Vagina (tissue), 2 donors: ENCODE results near the gene PEA15. TPM values are rescaled to one million over a fixed set of nuclear protein-coding genes. Genes with fewer than 3 reads are reported as not detected.

Experiments used
- DNase-seq, 2 donors: peaks; one replicate each; pipeline ENCODE4 v3.0.0-alpha.2; 2017; ENCODE audit errors: extremely low spot score in 2 of 2
- H3K27ac ChIP-seq: fragments of 200-600 bp; sonication (generic); one replicate; pipeline ENCODE4 v1.5.1; 2019
- H3K27me3 ChIP-seq: fragments of 200-600 bp; sonication (generic); one replicate; pipeline ENCODE4 v1.5.1; 2019
- H3K36me3 ChIP-seq, 2 donors: fragments of 200-600 bp; sonication (generic); one replicate each; pipeline ENCODE4 v1.5.1; 2017 to 2019
- H3K4me1 ChIP-seq: fragments of 200-600 bp; sonication (generic); one replicate; pipeline ENCODE4 v1.5.1; 2019
- H3K4me3 ChIP-seq, 2 donors: fragments of 200-600 bp; sonication (generic); 1 replicate in 1 of 2; 2 replicates in 1 of 2; pipeline ENCODE4 v1.5.1; 2016 to 2019
- H3K9me3 ChIP-seq: fragments of 200-600 bp; sonication (generic); one replicate; pipeline ENCODE4 v1.5.1; 2019
- POLR2A ChIP-seq, 2 donors: fragments of 450-650 bp; IDR thresholded peaks; one replicate each; pipeline ENCODE4 v1.6.1; 2017; ENCODE audit warnings: antibody characterized with exemption in 2 of 2, mild to moderate bottlenecking in 2 of 2, moderate library complexity in 2 of 2
- POLR2AphosphoS5 ChIP-seq, 2 donors: sonication (generic); formaldehyde crosslinking; IDR thresholded peaks; one replicate each; pipeline ENCODE4 v1.9.0; 2017; ENCODE audit warnings: antibody characterized with exemption in 2 of 2, mild to moderate bottlenecking in 2 of 2, low read depth in 1 of 2; ENCODE audit not compliant: insufficient read depth in 1 of 2
- intact Hi-C: fragments of 100-400 bp; cut with DNase I; formaldehyde crosslinking; loops from one replicate; pipeline ENCODE4 v1.15.1; 2023
- total RNA-seq: library from RNA; depleted of rRNA; stranded (reverse); fragments of >200 nt; gene quantifications from one replicate; pipeline ENCODE4 v1.2.3, GENCODE V29; 2016
- TF ChIP-seq, protein P1 (sequence below), 3 experiments: fragments of 450-650 bp in 2 of 3; fragments of 200-600 bp in 1 of 3; sonication (generic) in 1 of 3; IDR thresholded peaks; one replicate each; pipeline ENCODE4 v1.5.1; 2017 to 2019; ENCODE audit warnings: antibody characterized with exemption in 3 of 3, mild to moderate bottlenecking in 2 of 3, moderate library complexity in 2 of 3

The PEA15 gene
- total RNA-seq, 1 donor from 2014 or later, result 89.1 TPM

DNA sequence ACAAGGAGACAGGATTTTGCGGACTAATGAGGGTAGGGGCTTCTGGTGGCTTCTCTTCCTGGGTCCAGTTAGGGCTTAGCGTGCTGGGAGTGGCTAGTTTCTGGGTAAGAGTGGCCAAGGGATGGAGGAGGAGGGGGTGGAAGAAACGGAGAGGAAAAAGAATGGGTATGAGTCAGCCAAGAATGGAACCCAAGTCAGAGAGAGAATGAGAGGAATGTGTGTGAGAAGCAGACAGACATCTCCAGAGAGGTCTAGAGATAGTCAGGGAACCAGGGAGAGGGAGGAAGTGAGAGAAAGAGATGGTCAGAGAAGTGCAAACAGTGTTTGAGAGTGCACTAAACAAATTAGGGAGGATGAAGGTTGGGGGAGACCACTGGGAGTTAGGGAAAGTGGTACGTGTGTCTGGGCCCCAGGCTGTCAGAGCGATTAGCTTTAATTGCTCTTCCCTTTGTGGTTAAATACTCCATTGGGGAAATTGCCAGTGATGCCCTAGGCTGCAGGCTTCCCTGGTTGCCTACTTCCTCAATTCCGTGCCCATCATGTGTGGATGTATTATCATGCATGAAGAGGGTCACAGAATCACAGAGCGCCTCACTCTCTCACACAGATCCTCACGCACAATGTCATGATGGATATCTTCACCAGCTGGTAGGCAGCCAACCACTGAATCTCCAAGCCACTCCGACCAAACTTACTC lies 1.4 kb downstream of the PEA15 start:
- H3K27me3 ChIP-seq, result no peaks in the 10 kb centered on the region
- no peak for TF ChIP-seq POLR2A (IDR thresholded peaks at IDR 0.05)
- no peak for TF ChIP-seq POLR2AphosphoS5 (IDR thresholded peaks at IDR 0.05; ENCODE audit: insufficient read depth in 1 of 2, low read depth in 1 of 2)
- TF ChIP-seq, protein P1, sequence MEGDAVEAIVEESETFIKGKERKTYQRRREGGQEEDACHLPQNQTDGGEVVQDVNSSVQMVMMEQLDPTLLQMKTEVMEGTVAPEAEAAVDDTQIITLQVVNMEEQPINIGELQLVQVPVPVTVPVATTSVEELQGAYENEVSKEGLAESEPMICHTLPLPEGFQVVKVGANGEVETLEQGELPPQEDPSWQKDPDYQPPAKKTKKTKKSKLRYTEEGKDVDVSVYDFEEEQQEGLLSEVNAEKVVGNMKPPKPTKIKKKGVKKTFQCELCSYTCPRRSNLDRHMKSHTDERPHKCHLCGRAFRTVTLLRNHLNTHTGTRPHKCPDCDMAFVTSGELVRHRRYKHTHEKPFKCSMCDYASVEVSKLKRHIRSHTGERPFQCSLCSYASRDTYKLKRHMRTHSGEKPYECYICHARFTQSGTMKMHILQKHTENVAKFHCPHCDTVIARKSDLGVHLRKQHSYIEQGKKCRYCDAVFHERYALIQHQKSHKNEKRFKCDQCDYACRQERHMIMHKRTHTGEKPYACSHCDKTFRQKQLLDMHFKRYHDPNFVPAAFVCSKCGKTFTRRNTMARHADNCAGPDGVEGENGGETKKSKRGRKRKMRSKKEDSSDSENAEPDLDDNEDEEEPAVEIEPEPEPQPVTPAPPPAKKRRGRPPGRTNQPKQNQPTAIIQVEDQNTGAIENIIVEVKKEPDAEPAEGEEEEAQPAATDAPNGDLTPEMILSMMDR (IDR thresholded peaks at IDR 0.05), result no peak
- intact Hi-C loops, result loop anchor here (5.0 to 10.0 kb wide), 2 partner anchors 48 to 99 kb away; no protein-coding TSS in a partner anchor
- DNase-seq, result no peak
- peaks cover 63% of the 10 kb centered on the region for H3K4me1 ChIP-seq
- peak overlapping the region; percentile 96 for H3K27ac ChIP-seq
- H3K4me3 ChIP-seq, result peak overlapping the region; percentile 95 to 98
- no peaks in the 10 kb centered on the region for H3K9me3 ChIP-seq
- H3K36me3 ChIP-seq, result peaks cover 0 to 7% of the 10 kb centered on the region in 2 donors

DNA sequence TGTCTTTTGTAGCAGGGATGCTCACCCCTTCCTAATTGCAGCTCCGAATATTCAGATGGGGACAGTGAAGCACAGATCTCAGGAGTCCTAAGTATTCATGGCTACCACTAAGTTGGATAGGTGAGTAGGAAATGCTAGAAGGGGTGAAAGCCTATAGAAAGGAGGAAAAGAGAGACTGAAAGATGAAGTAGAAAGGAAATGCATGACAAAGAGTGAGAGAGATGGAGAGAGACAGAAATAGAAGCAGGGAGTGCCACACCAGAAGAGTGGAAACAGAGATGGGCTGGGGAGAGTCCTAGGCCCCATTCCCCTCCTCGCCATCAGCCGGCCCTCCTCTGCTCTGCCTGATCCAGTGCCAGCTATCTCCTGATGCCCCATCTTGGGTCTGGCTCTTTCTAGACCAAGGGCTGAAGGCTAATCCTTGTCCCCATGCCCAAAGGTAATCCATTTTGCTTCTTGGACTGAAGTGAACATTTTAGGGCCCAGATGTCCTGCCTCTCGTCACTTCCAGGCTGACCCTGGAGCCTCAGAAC lies 2.0 kb downstream of the PEA15 start:
- peak overlapping the region in 1 of 2 donors; percentile 95 for H3K4me3 ChIP-seq
- no peak for DNase-seq
- TF ChIP-seq, protein P1 (IDR thresholded peaks at IDR 0.05), result no peak
- no peak for TF ChIP-seq POLR2AphosphoS5 (IDR thresholded peaks at IDR 0.05; ENCODE audit: insufficient read depth in 1 of 2, low read depth in 1 of 2)
- no peak for TF ChIP-seq POLR2A (IDR thresholded peaks at IDR 0.05)

DNA sequence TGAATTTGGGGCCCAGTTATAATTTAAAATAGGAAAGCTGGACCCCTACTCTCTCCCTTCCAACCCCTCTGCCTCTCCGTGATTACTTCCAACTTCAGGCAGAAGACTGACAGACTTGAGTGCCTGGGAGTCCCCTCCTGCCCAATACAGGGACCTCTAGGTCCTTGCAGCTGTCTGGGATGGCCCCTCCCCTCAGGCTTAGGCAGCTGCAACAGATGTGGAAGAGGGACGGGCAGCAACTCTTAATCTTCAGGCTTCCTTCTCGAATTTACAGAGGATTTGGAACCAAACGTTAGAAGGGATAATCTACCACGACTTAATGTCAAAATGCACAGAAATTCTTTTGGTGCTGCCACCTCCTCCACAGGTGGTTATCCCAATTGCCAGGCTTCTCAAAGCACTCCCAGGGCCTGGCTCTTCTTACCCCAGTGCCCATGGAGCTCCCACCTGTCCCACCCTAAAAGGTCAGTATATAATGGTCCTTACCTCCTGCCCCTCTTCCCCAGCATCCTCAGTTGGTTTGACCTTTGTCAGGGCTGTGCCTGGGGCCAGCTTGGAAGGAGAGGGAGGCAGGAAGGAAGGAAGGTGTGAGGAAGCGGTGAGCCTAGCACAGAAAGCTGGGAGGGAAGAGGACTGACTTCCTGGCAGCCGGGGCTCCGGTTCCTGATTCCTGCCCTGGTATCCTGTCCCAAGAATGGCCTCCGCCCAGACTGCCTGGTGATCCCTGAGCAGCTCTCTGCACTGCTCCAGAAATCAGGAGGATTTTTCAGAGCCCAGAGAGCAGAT lies 2.8 kb downstream of the PEA15 start:
- DNase-seq, result no peak
- intact Hi-C loops, result loop anchor here (5.0 to 10.0 kb wide), 2 partner anchors 47 to 101 kb away; no protein-coding TSS in a partner anchor
- H3K4me1 ChIP-seq, result peaks cover 63% of the 10 kb centered on the region

More for the DNA sequence above, 2.0 kb downstream of the PEA15 start:
- peak overlapping the region; percentile 96 for H3K27ac ChIP-seq
- intact Hi-C loops, result loop anchor here (5.0 to 10.0 kb wide), 2 partner anchors 48 to 100 kb away; no protein-coding TSS in a partner anchor
- H3K4me1 ChIP-seq, result peaks cover 63% of the 10 kb centered on the region
- no peaks in the 10 kb centered on the region for H3K27me3 ChIP-seq
- no peaks in the 10 kb centered on the region for H3K9me3 ChIP-seq
- H3K36me3 ChIP-seq, result peaks cover 0 to 13% of the 10 kb centered on the region in 2 donors

DNA sequence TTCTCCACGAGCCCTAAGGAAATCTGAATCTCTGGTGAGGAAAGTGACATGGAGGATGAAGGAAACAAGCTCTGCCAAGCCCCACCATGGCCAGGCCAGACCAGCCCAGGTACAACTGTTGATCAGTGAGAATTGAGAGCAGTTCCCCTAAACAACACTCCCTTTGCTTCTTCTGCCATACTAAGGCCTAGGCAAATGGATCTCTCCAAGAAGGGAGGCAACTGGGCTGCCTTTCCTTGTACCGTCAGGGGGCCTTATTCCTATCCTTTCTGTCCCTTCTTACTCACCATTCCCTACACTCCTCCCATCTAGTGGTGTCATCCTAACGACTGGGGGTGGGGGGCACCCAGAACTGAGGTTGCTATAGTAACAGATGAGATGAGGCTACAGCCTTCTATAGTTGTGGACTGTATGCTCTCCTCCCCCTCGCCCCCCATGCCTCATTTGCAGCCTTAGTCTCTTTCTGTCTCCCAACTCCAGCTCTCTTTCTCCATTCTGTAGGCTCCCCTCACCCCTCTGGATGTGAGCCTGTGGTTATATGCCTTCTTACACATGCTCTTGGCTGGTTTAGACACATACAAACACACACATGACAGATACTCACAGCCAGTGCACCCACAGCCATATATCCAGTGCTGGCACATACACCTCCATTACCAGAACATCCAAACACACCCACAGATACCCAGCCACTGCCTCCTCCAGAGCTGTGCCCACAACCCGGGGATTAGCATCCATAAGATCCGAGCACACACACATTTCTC lies 3.6 kb downstream of the PEA15 start:
- Histone ChIP-seq H3K36me3 (peaks cover 0 to 29% of the 10 kb centered on the region in 2 donors), H3K4me1 (peaks cover 63% of the 10 kb centered on the region), H3K27ac (peak overlapping the region; percentile 41), H3K4me3 (peak overlapping the region in 1 of 2 donors; percentile 12), H3K9me3 (no peaks in the 10 kb centered on the region), H3K27me3 (no peaks in the 10 kb centered on the region)
- DNase-seq, result no peak
- TF ChIP-seq POLR2A (IDR thresholded peaks at IDR 0.05) (no peak), POLR2AphosphoS5 (IDR thresholded peaks at IDR 0.05; ENCODE audit: insufficient read depth in 1 of 2, low read depth in 1 of 2) (no peak)
- TF ChIP-seq, protein P1 (IDR thresholded peaks at IDR 0.05), result no peak
- intact Hi-C loops, result loop anchor here (5.0 to 10.0 kb wide), 2 partner anchors 46 to 101 kb away; no protein-coding TSS in a partner anchor

More for the DNA sequence above, 2.8 kb downstream of the PEA15 start:
- TF ChIP-seq POLR2A (IDR thresholded peaks at IDR 0.05), result no peak
- peak in 1 of 2 donors; percentile 23 for TF ChIP-seq POLR2AphosphoS5 (IDR thresholded peaks at IDR 0.05; ENCODE audit: insufficient read depth in 1 of 2, low read depth in 1 of 2)
- Histone ChIP-seq H3K27ac (peak overlapping the region; percentile 41), H3K27me3 (no peaks in the 10 kb centered on the region), H3K4me3 (peak overlapping the region in 1 of 2 donors; percentile 12), H3K9me3 (no peaks in the 10 kb centered on the region), H3K36me3 (peaks cover 0 to 21% of the 10 kb centered on the region in 2 donors)
